Astrocyte of the spinal cord (primary cell): ENCODE data around the gene MYOZ1.

Source experiments
- DNase-seq: peaks from one replicate; pipeline ENCODE4 v3.0.0; 2011; ENCODE audit warnings: low read depth, low spot score
- H3K4me3 ChIP-seq: 2 replicates; pipeline ENCODE4 v1.5.1; 2011; ENCODE audit warnings: low read depth, mild to moderate bottlenecking, low read length, moderate library complexity
- in situ Hi-C: cut with HindIII; loops from 2 replicates; pipeline ENCODE4 v1.10.0; 2017; ENCODE audit warnings: low sequenced_read_pairs
- TF ChIP-seq, protein P1 (sequence below): IDR thresholded peaks from 2 replicates; pipeline ENCODE4 v1.5.1; 2012; ENCODE audit warnings: low read depth, mild to moderate bottlenecking, low read length, inconsistent platforms

MYOZ1 gene

DNA sequence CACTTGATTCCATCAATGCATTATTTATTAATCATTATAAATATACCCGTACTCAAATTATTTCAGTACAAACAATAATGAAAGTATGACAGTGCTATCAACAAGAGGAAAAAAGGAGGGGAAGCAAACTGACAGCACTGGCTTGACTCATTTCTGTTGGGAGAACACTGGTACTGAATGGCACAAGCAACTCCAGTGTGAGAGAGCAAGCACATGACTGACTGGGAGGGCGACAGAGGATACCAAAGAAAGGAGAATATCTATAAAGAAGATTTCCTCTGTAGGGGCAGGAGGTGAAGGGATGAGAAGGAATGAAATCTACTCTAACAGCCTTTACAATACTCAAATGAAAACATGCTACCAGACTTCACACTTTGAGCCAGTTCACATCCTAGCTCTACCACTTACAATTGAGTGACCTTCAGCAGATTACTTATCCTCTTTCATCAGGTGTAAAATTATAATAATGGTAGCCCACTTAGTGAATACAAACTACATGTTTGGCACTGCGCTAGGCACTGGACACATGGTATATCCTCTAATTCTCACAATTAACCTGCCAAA lies 51.6 kb downstream of the MYOZ1 start:
- in situ Hi-C loops = no loop called here
- DNase-seq = no peak
- no peak overlapping the region for H3K4me3 ChIP-seq
- TF ChIP-seq, protein P1, sequence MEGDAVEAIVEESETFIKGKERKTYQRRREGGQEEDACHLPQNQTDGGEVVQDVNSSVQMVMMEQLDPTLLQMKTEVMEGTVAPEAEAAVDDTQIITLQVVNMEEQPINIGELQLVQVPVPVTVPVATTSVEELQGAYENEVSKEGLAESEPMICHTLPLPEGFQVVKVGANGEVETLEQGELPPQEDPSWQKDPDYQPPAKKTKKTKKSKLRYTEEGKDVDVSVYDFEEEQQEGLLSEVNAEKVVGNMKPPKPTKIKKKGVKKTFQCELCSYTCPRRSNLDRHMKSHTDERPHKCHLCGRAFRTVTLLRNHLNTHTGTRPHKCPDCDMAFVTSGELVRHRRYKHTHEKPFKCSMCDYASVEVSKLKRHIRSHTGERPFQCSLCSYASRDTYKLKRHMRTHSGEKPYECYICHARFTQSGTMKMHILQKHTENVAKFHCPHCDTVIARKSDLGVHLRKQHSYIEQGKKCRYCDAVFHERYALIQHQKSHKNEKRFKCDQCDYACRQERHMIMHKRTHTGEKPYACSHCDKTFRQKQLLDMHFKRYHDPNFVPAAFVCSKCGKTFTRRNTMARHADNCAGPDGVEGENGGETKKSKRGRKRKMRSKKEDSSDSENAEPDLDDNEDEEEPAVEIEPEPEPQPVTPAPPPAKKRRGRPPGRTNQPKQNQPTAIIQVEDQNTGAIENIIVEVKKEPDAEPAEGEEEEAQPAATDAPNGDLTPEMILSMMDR = no peak

DNA sequence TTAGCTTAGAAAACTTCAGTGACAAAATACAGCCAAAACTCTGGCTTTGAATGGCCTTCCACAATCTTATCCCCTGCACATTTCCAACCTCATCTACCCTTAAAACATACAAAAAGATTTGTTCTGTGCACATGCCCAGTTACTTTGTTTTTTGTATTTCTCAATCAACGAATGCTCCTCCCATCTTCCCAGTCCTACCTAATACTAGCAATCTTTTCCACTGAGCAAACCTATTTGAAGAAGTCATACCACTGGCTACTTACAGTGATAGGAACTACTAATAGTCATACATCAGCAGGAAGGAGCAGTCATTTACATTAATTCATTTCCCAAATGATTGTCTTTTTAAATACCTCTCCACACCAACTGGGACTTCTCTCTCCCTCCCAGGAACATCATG lies 52.6 kb downstream of the MYOZ1 start:
- in situ Hi-C loops = no loop called here
- no peak for DNase-seq
- TF ChIP-seq, protein P1 = no peak
- no peak overlapping the region for H3K4me3 ChIP-seq

DNA sequence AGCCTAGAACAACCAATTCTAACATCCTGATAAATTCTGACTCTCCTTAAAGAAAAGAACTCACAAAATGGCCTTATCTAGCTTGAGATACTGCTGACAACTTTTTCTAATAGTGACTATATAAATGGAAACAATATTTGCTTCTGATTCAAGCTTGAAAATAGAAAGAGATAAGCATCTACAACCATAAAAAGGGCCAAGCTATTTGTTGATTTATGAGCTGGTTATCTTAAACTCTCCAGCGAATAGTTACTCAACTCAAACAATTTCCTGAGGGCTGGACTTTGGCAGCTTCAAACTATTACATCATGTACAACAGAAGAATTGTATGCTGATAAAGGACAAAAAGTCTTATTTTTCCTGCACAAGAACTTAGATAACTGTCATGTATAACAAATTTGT lies 54.7 kb downstream of the MYOZ1 start:
- peak; percentile 79 for DNase-seq
- in situ Hi-C loops = no loop called here
- no peak overlapping the region for H3K4me3 ChIP-seq
- TF ChIP-seq, protein P1 = no peak

DNA sequence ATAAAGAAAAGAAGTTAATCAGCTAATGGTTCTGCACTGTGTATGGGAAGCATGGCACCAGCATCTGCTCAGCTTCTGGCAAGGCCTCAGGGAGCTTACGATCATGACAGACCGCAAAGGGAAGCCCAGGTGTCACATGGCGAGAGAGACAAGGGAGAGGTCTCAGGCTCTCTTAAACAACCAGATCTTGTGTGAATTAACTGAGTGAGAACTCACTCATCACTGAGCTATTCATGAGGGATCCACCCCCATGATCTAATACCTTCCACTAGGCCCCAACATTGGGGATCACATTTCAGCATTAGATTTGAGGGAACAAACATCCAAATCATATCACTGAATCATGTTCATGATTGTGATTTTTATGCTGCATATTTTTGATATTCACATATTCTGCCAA lies 55.9 kb downstream of the MYOZ1 start:
- no peak for DNase-seq
- in situ Hi-C loops = no loop called here
- no peak overlapping the region for H3K4me3 ChIP-seq
- TF ChIP-seq, protein P1 = no peak

DNA sequence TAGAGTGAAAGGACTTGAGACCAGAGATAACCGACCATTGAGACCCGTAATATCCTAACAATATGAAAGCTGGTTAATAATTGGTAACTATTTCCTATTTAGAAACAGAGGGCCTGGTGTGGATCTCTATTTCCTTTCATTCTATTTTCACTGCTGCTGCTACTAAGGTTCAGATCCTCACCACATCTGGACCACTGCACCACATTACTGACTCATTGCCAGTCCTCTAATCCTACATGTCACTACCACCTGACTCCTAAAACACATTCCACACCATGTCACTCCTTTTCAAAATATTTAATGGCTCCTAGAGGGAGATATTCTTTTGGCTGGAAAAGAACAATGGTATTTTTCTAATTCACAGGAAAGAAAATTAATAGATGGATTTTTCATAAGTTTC lies 56.5 kb downstream of the MYOZ1 start:
- TF ChIP-seq, protein P1 = no peak
- no peak overlapping the region for H3K4me3 ChIP-seq
- peak; percentile 39 for DNase-seq
- in situ Hi-C loops = no loop called here

DNA sequence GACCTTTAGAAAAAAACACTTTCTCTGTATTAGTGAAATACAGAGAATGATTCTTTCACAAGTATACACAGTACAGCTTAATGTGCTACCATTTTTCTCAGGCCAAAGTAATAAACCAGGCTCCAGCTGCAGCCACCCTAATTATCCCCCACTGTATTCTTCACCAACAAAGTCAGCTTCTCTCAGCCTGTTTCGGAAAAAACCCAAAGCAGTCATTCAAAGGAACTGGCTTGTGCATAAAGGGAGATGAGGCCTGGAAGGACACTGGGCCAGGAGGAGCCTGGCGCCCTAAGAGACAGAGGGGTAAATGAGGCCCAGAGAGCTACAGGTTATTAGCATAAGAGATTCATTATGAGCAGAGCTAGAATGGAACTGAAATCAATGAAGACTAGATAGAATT lies 59.4 kb downstream of the MYOZ1 start:
- no peak for DNase-seq
- in situ Hi-C loops = no loop called here
- TF ChIP-seq, protein P1 = no peak
- no peak overlapping the region for H3K4me3 ChIP-seq
